IPS DF 4.7 (cell line): Measurements from ENCODE around the gene PARD3.
"Not testable (repeated sequence)": the region's sequence is repeated elsewhere in the genome, so short reads cannot be mapped to it uniquely, and the experiment has no call there.

Experiments
- DNase-seq: peaks from one replicate; pipeline ENCODE4 v3.0.0-alpha.2; 2013; ENCODE audit warnings: low spot score; ENCODE audit errors: extremely low read depth

PARD3 gene

GRCh38 chr10:34653530-34653929 is 161.6 kb downstream of the PARD3 start:
- DNase-seq: no peak

GRCh38 chr10:34651416-34652195 is 163.5 kb downstream of the PARD3 start:
- no peak for DNase-seq

GRCh38 chr10:34650156-34650555 is 164.9 kb downstream of the PARD3 start:
- no peak for DNase-seq

DNA sequence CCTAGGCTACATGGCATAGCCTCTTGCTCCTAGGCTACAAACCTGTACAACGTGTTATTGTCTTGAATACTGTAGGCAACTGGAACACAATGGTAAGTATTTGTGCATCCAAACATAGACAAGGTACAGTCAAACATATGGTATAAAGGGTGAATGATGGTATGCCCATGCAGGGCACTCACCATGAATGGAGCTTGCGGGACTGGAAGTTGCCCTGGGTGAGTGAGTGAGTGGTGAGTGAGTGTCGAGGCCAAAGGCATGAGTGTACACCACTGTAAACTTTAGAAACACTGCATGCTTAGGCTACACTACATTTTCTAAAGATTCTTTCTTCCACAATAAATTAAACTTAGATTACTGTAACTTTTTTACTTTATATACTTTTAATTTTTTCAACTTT is 165.7 kb downstream of the PARD3 start:
- DNase-seq: no peak

DNA sequence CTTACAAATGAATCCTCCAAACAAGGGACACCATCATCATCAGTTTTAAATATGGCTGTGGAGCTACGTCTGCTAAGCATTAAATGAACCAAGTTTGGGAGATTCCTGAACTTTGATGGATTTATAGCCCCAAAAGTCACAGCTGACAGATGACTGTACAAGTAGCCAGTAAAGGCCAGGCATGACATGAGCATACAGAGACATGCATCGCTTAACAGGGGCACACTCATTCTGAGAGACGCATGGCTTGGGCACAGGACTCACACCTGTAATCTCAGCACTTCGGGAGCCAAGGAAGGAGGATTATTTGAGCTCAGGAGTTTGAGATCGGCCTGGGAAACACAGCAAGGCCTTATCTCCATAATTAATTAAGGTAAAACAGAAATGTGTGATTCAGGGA is 166.2 kb downstream of the PARD3 start:
- no peak for DNase-seq

DNA sequence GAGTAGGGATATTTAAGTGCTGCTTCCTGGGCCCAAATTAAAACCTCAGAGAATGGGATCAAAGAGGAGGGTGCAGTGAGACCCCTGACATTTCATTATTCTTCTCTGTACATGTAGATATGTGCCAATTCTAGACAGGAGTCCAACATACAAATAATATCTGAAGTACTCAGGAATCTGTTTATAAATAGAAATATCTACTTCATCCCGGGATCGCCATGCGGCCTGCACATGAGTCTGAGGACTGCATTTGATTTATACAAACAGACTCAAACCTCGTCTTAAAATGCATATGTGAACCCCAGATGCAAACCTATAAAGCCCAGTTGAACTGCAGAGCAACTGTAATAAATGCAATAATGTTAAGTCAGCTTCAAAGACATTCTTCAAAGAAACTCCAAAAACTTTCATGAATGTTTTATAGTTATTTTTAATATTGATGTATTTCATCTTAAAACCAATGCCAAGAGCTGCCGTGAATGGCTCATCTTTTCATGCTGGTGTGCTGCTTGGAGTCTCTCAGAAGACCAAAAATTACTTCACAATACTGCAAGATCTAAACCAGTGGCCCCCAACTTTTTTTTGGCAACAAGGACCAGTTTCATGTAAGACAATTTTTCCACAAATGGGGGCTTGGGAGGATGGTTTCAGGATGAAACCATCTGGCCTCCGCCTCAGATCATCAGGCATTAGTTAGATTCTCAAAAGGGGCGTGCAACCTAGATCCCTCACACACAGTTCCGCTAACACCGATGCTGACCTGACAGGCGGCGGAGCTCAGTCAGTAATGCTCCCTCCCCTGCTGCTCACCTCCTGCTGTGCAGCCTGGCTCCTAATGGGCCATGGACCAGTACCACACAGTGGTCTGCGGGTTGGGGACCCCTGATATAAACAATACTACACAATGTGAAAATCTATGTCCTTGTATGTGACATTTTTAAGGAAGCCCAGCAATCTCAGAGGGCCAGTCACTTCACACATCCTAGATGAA is 166.9 kb downstream of the PARD3 start:
- no peak for DNase-seq

GRCh38 chr10:34647160-34647559 is 167.9 kb downstream of the PARD3 start:
- no peak for DNase-seq

GRCh38 chr10:34646331-34646730 is 168.8 kb downstream of the PARD3 start:
- no peak for DNase-seq

- not testable (repeated sequence) for DNase-seq
These were observed 170.3 kb downstream of the PARD3 start for GRCh38 chr10:34644815-34645214.

- no peak for DNase-seq
These were observed 170.9 kb downstream of the PARD3 start for GRCh38 chr10:34644224-34644623.

DNA sequence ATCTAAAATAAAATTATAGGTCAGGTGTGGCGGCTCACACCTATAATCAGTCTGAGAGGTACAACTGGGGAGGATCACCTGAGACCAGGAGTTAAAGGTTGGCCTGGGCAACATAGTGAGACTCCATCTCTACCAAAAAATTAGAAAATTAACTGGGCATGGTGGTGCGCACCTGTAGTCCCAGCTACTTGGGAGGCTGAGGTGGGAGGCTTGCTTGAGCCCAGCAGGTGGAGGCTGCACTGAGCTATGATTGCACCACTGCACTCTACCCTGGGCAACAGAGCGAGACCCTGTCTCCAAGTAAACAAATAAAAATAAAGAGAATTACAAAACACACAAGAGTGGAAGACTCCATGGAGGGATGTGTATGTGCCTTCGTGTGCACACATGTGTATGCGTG is 171.5 kb downstream of the PARD3 start:
- DNase-seq: no peak

GRCh38 chr10:34641913-34642558 is 173.1 kb downstream of the PARD3 start:
- no peak for DNase-seq

GRCh38 chr10:34641147-34641912 is 173.8 kb downstream of the PARD3 start:
- no peak for DNase-seq

GRCh38 chr10:34638406-34639054 is 176.6 kb downstream of the PARD3 start:
- DNase-seq: no peak

- DNase-seq: peak; percentile 38
These were observed 177.6 kb downstream of the PARD3 start for GRCh38 chr10:34637418-34637911.

GRCh38 chr10:34635111-34635510 is 180.0 kb downstream of the PARD3 start:
- no peak for DNase-seq

DNA sequence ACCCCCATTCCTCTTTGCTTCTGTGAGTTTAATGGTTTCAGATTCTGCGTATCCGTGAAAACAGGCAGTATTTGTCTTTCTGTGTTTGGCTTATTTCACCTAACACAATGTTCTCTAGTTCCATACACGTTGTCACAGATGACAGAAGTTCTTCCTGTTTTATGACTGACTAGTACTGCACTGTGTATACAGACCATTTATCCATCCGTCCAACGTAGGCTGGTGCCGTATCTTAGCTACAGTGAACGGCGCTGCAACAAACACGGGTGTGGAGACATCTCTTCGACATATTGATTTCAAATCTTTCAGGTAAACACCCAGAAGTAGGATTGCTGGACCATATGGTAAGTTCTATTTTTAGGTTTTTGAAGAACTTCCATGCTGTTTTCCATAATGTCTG is 181.7 kb downstream of the PARD3 start:
- DNase-seq: no peak

- no peak for DNase-seq
These were observed 186.0 kb downstream of the PARD3 start for GRCh38 chr10:34629084-34629483.

DNA sequence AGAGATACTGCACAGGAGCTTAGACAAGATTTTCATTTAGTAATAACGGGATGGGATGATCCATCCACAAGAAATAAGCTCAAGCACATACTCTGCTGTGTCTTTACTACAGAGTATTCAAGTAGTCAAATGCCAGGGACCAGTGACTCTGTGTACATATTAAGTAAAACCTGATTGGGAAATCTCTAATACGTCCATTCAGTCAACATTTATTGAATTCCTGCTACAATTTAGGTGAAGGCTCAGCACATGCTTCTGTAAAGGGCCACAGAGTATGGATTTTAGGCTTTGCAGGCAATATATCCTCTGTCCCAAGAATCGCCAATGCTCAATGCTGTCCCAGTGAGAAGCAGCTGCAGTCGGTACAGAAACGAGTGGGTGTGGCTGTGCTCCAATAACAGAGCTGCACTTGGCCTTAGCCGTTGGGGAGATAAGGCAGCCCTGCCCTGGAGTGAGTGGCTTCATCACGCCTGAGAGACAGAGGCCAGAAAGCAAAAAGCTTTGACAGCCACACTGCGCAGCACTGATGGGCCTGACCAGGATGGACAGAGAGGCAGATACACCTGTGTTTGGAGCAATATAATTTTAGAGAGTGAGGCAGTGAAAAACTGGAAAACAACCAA is 186.8 kb downstream of the PARD3 start:
- no peak for DNase-seq

GRCh38 chr10:34627741-34628140 is 187.4 kb downstream of the PARD3 start:
- DNase-seq: no peak
